HG03378 (cell line): ENCODE measurements around the gene ALG13.
"Not testable (repeated sequence)": the region's sequence is repeated elsewhere in the genome, so short reads cannot be mapped to it uniquely, and the experiment has no call there.

Experiments used
- ATAC-seq: cut with Tn5 transposase; IDR thresholded peaks from one replicate; pipeline ENCODE4 v1.9.1; 2021; ENCODE audit warnings: mild to moderate bottlenecking, moderate library complexity; ENCODE audit not compliant: unreplicated experiment

Gene ALG13

DNA sequence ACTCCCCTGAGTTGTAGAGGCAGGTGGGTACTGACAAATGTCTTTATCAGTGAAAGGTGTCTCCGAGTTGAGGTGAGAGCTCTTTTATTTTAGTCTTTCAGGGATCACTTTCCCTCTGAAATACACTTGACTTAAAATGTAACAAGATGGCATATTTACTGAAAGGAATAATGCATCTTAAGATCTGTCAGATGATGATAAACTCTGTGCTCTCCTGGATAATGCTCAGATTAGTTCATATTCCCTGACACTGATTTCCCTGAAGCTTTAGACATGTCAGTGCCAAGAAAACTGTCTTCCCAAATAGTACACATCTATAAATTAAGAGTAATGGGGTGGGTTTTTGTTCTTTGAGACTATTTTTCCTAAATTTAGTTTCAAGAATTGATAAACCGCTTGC, 75.5 kb downstream of the ALG13 start:
- no peak for ATAC-seq

DNA sequence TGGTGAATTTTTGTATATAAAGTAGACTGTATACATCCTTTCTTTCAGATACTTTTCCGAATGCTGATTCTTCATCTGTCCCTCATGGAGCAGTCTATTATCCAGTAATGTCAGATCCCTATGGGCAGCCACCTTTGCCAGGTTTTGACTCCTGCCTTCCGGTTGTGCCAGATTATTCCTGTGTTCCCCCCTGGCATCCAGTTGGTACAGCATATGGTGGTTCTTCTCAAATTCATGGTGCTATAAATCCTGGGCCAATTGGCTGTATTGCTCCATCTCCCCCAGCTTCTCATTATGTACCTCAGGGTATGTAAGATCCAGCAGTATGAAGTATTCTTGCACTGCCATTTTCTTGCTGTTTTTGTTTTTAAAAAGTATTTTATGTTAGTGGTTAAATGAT, 78.7 kb downstream of the ALG13 start:
- ATAC-seq: no peak

DNA sequence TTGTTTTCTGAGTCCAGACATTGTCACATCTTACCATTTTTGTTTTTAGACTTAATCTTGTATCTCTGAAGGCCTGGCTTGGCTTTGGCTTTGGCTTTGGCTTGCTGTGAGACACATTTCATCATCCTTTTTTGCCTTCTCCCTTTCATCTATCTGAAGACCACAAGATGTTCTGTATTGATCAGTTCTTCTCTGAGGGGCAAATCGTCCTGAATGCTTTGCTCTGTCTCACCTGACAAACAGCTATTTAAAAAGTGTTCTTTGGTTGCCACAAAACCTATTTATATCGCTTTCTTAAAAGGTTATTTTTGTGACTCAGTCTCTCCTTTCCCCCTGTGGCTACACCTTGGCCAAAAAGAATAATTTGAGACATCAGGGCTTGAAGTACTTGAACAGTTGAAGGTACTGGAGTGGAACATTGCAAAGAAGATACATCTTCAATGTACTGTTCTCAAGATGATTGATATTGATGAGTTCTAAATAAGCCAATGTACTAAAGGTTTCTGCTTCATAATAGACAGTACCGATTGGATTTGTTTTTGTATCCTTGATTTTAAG, 80.7 kb downstream of the ALG13 start:
- no peak for ATAC-seq

DNA sequence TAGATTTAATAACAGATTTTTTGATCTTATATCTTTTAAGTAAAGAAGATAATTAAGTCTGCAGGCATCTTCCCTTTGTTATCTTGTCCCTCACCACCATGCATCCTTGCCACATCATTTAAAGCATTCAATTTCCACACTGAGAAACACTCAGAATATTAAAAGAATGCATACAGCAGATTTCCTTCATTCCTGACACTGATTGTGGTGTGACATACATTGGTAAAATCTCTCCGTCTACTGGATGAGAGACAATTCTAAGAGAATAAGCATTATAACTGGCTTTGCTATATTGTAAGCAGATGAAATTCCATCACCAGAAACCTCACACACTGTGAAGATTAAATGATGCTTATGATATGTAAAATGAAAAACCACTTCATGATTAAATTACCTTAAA, 97.6 kb downstream of the ALG13 start:
- ATAC-seq: no peak

DNA sequence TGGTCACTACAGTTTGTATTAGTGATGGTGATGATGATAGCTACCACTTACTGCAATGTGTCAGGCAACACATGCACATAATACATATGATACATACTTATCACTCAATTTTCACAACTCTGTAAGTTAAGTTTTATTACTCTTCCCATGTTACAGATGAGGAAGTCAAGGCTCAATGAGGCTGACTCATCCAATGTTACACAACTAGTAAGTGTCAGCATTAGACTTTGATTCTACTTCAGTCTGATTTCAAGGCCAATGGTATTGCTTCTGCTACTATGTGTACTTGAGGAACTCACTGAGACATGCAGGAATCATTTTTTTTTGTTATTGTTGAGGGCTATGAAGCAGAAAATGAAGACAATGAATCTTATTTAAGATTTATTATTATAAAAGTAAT, 98.6 kb downstream of the ALG13 start:
- ATAC-seq: no peak

DNA sequence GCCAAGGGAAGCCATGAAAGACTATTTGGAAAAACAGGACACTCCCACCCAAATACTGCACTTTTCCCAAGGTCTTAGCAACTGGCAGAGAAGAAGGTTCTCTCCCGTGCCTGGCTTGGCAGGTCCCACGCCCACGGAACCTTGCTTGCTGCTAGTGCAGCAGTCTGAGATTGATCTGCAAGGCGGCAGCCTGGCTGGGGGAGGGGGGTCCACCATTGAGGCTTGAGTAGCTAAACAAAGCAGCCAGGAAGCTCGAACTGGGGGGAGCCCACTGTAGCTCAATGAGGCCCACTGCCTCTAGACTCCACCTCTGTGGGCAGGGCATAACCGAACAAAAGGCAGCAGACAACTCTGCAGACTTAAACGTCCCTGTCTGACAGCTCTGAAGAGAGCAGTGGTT, 103.7 kb downstream of the ALG13 start:
- no peak for ATAC-seq

DNA sequence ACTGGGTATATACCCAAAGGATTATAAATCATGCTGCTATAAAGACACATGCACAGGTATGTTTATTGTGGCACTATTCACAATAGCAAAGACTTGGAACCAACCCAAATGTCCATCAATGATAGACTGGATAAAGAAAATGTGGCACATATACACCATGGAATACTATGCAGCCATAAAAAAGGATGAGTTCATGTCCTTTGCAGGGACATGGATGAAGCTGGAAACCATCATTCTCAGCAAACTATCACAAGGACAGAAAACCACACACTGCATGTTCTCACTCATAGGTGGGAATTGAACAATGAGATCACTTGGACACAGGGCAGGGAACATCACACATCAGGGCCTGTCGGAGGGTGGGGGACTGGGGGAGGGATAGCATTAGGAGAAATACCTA, 109.1 kb downstream of the ALG13 start:
- not testable (repeated sequence) for ATAC-seq
